Left lung (tissue), 10 donors: Measurements from ENCODE around the gene SWI5. TPM values are rescaled to one million over a fixed set of nuclear protein-coding genes. Genes with fewer than 3 reads are reported as not detected.

Source experiments
- ATAC-seq: fragments of 200-7000 bp; cut with Tn5 transposase; one replicate; pipeline ENCODE4 v1.9.1; 2020; ENCODE audit warnings: moderate library complexity
- DNase-seq, 4 donors: peaks; one replicate each; pipeline ENCODE4 v3.0.0-alpha.2; 2013 to 2020
- H3K27ac ChIP-seq, 2 donors: fragments of 200-600 bp; sonication (generic) in 1 of 2; one replicate each; pipeline versions ENCODE4 v1.5.0 to v1.8.0; 2020 to 2021
- H3K27me3 ChIP-seq, 2 donors: fragments of 200-600 bp; sonication (generic) in 1 of 2; one replicate each; pipeline versions ENCODE4 v1.5.0 to v1.8.0; 2020 to 2021
- H3K36me3 ChIP-seq, 2 donors: fragments of 200-600 bp; sonication (generic) in 1 of 2; one replicate each; pipeline versions ENCODE4 v1.5.0 to v1.8.0; 2020 to 2021
- H3K4me1 ChIP-seq, 2 donors: fragments of 200-600 bp; one replicate each; pipeline ENCODE4 v1.8.0; 2021
- H3K4me3 ChIP-seq, 2 donors: fragments of 200-600 bp; sonication (generic) in 1 of 2; one replicate each; pipeline versions ENCODE4 v1.5.0 to v1.8.0; 2020 to 2021; ENCODE audit warnings: mild to moderate bottlenecking in 1 of 2
- H3K9me3 ChIP-seq, 2 donors: fragments of 200-600 bp; sonication (generic) in 1 of 2; one replicate each; pipeline versions ENCODE4 v1.5.0 to v1.8.0; 2020 to 2021
- CTCF ChIP-seq, 2 donors: fragments of 200-600 bp; sonication (generic) in 1 of 2; IDR thresholded peaks; one replicate each; pipeline versions ENCODE4 v1.5.0 to v1.8.0; 2021; ENCODE audit warnings: antibody characterized with exemption in 2 of 2
- intact Hi-C, 2 donors: fragments of 100-400 bp; cut with DNase I; formaldehyde crosslinking; loops; one replicate each; pipeline versions ENCODE4 v1.11.2 to v1.14.2; 2022
- polyA plus RNA-seq, 6 donors: library from polyadenylated mRNA; unstranded; fragments of 120-200 nt; gene quantifications; one replicate each; pipeline ENCODE4 v1.2.1, GENCODE V29; 2013; ENCODE audit not compliant: insufficient read length in 6 of 6
- total RNA-seq, 2 donors: library from RNA; stranded (reverse); fragmentation: NEBNext Ultra II Directional; extraction: Animal tissue kit (Norgen Biotek cat#: 25700); gene quantifications; one replicate each; pipeline ENCODE4 v1.2.1, GENCODE V29; 2021
- donor health status: DM: no; HTN: yes; CAD: no.
- donor health status: DM: no; HTN: no; CAD: no.

Gene SWI5
- total and polyA plus RNA-seq, 8 donors, result 16.2 to 36.9 (median 31.7) TPM

GRCh38 chr9:128246471-128246870 lies 29.6 kb upstream of the SWI5 start:
- intact Hi-C loops, result no loop called here

GRCh38 chr9:128247226-128247803 lies 28.8 kb upstream of the SWI5 start:
- Histone ChIP-seq H3K36me3 (no peaks in the 10 kb centered on the region), H3K4me1 (peaks cover 20 to 38% of the 10 kb centered on the region in 2 donors), H3K9me3 (no peaks in the 10 kb centered on the region), H3K4me3 (no peak overlapping the region), H3K27ac (no peak overlapping the region), H3K27me3 (peaks cover 0 to 24% of the 10 kb centered on the region in 2 donors)
- no peak for TF ChIP-seq CTCF (IDR thresholded peaks at IDR 0.05)
- DNase-seq (no peak), ATAC-seq (no peak)
- intact Hi-C loops, result no loop called here

More at GRCh38 chr9:128246471-128246870, 29.6 kb upstream of the SWI5 start:
- Histone ChIP-seq H3K4me1 (peaks cover 18 to 37% of the 10 kb centered on the region in 2 donors), H3K27ac (no peak overlapping the region), H3K9me3 (no peaks in the 10 kb centered on the region), H3K27me3 (peaks cover 0 to 19% of the 10 kb centered on the region in 2 donors), H3K4me3 (no peak overlapping the region), H3K36me3 (no peaks in the 10 kb centered on the region)
- DNase-seq, result no peak
- ATAC-seq, result no peak
- no peak for TF ChIP-seq CTCF (IDR thresholded peaks at IDR 0.05)

- Histone ChIP-seq H3K36me3 (no peaks in the 10 kb centered on the region), H3K27ac (no peak overlapping the region), H3K4me3 (no peak overlapping the region), H3K27me3 (peaks cover 0 to 22% of the 10 kb centered on the region in 2 donors), H3K4me1 (peaks cover 20 to 37% of the 10 kb centered on the region in 2 donors), H3K9me3 (no peaks in the 10 kb centered on the region)
- ATAC-seq, result no peak
- DNase-seq, result no peak
- intact Hi-C loops, result no loop called here
- no peak for TF ChIP-seq CTCF (IDR thresholded peaks at IDR 0.05)
Observed at GRCh38 chr9:128249558-128249907, 26.5 kb upstream of the SWI5 start.

GRCh38 chr9:128249908-128250838 lies 25.9 kb upstream of the SWI5 start:
- Histone ChIP-seq H3K4me1 (peaks cover 18 to 31% of the 10 kb centered on the region in 2 donors), H3K9me3 (no peaks in the 10 kb centered on the region), H3K27me3 (peaks cover 0 to 16% of the 10 kb centered on the region in 2 donors), H3K4me3 (peak overlapping the region; percentile 25 to 44), H3K36me3 (no peaks in the 10 kb centered on the region), H3K27ac (no peak overlapping the region)
- DNase-seq (peak; percentile 14 to 98 (median 86)), ATAC-seq (peak; percentile 95)
- TF ChIP-seq CTCF (IDR thresholded peaks at IDR 0.05), result no peak
- intact Hi-C loops, result no loop called here
